HepG2 (cell line): Measurements from ENCODE around the gene CARD19. TPM values are rescaled to one million over a fixed set of nuclear protein-coding genes. Genes with fewer than 3 reads are reported as not detected.

Experiments used
- AGO2 ChIP-seq: fragments of 200-400 bp; formaldehyde crosslinking; optimal IDR thresholded peaks from 2 replicates; pipeline ENCODE3; 2017; ENCODE audit warnings: mild to moderate bottlenecking, low read depth, low read length, moderate library complexity
- ATF3 ChIP-seq: sonication (generic); formaldehyde crosslinking; IDR thresholded peaks from 2 replicates; pipeline ENCODE4 v1.4.0; 2020; ENCODE audit warnings: missing genetic modification reagents
- BORCS8-MEF2B ChIP-seq: sonication (generic); formaldehyde crosslinking; IDR thresholded peaks from 2 replicates; pipeline ENCODE4 v1.8.0; 2022; ENCODE audit warnings: mild to moderate bottlenecking, missing genetic modification reagents
- ETV5 ChIP-seq: IDR thresholded peaks from 2 replicates; pipeline ENCODE4 v1.6.1; 2018; ENCODE audit warnings: missing biosample characterization, missing genetic modification reagents, inconsistent platforms, borderline replicate concordance
- FUBP1 ChIP-seq: sonication (generic); formaldehyde crosslinking; IDR thresholded peaks from 2 replicates; pipeline ENCODE4 v1.5.1; 2020; ENCODE audit warnings: missing genetic modification reagents, mild to moderate bottlenecking, borderline replicate concordance
- KDM1A ChIP-seq: IDR thresholded peaks from 2 replicates; pipeline ENCODE4 v1.6.1; 2016; ENCODE audit warnings: missing compliant biosample characterization
- KLF16 ChIP-seq, 2 experiments: sonication (generic) in 1 of 2; formaldehyde crosslinking in 1 of 2; IDR thresholded peaks; 2 replicates each; pipeline versions ENCODE4 v1.6.1 to v1.8.0; 2016 to 2023; ENCODE audit warnings: missing genetic modification reagents in 2 of 2, missing compliant biosample characterization in 1 of 2
- NRL ChIP-seq: sonication (generic); formaldehyde crosslinking; IDR thresholded peaks from 2 replicates; pipeline ENCODE4 v1.5.0; 2020; ENCODE audit warnings: missing genetic modification reagents, mild to moderate bottlenecking, moderate library complexity, borderline replicate concordance
- PCBP1 ChIP-seq: fragments of 200-400 bp; formaldehyde crosslinking; IDR thresholded peaks from 2 replicates; pipeline ENCODE4 v1.6.1; 2017; ENCODE audit warnings: mild to moderate bottlenecking, low read depth, low read length, borderline replicate concordance
- POLR2AphosphoS5 ChIP-seq: IDR thresholded peaks from 2 replicates; pipeline ENCODE4 v1.6.1; 2012; ENCODE audit warnings: low read depth, low read length
- RFX3 ChIP-seq: IDR thresholded peaks from 2 replicates; pipeline ENCODE4 v1.6.1; 2016; ENCODE audit warnings: missing biosample characterization, missing genetic modification reagents
- RXRA ChIP-seq: sonication (generic); formaldehyde crosslinking; IDR thresholded peaks from 2 replicates; pipeline ENCODE4 v1.5.1; 2020; ENCODE audit warnings: missing genetic modification reagents
- SIN3A ChIP-seq: IDR thresholded peaks from 2 replicates; pipeline ENCODE4 v1.6.1; 2011; ENCODE audit warnings: low read depth, mild to moderate bottlenecking, control low read depth, low read length, borderline replicate concordance
- TBP ChIP-seq: sonication (generic); formaldehyde crosslinking; IDR thresholded peaks from 2 replicates; pipeline ENCODE4 v1.5.0; 2020; ENCODE audit warnings: missing genetic modification reagents
- ZBED4 ChIP-seq: sonication (generic); formaldehyde crosslinking; IDR thresholded peaks from 2 replicates; pipeline ENCODE4 v1.4.0; 2020; ENCODE audit warnings: missing genetic modification reagents, borderline replicate concordance
- ZNF18 ChIP-seq: sonication (generic); formaldehyde crosslinking; IDR thresholded peaks from 2 replicates; pipeline ENCODE4 v1.8.0; 2022; ENCODE audit warnings: mild to moderate bottlenecking, missing genetic modification reagents; ENCODE audit not compliant: insufficient replicate concordance
- ZNF292 ChIP-seq: sonication (generic); formaldehyde crosslinking; IDR thresholded peaks from 2 replicates; pipeline ENCODE4 v1.8.1; 2022; ENCODE audit warnings: mild to moderate bottlenecking, low read depth, missing genetic modification reagents, borderline replicate concordance
- ZNF484 ChIP-seq: sonication (generic); formaldehyde crosslinking; IDR thresholded peaks from 2 replicates; pipeline ENCODE4 v1.5.1; 2020; ENCODE audit warnings: mild to moderate bottlenecking, low read depth, missing genetic modification reagents, borderline replicate concordance
- ZNF547 ChIP-seq: sonication (generic); formaldehyde crosslinking; IDR thresholded peaks from 2 replicates; pipeline ENCODE4 v1.5.1; 2020; ENCODE audit warnings: mild to moderate bottlenecking, missing genetic modification reagents
- ZNF556 ChIP-seq: sonication (generic); formaldehyde crosslinking; IDR thresholded peaks from 2 replicates; pipeline ENCODE4 v1.4.0; 2020; ENCODE audit warnings: mild to moderate bottlenecking, missing genetic modification reagents, borderline replicate concordance
- ZNF891 ChIP-seq: sonication (generic); formaldehyde crosslinking; IDR thresholded peaks from 2 replicates; pipeline ENCODE4 v1.5.0; 2020; ENCODE audit warnings: mild to moderate bottlenecking, missing genetic modification reagents
- polyA plus RNA-seq, 8 experiments: library from polyadenylated mRNA; depleted of rRNA in 3 of 8; stranded (reverse) in 7 of 8; unstranded in 1 of 8; fragments of >200 nt; fragmentation: Illumina TruSeq in 4 of 8; extraction: Trizol in 4 of 8; gene quantifications; 2 replicates each; pipeline versions ENCODE4 v1.2.1 to v1.2.3, GENCODE V29; 2011 to 2016; ENCODE audit warnings: low read depth in 4 of 8, missing spikeins in 1 of 8, mixed read lengths in 1 of 8; ENCODE audit not compliant: insufficient read depth in 1 of 8
- total RNA-seq, 5 experiments: library from RNA; depleted of rRNA; stranded (reverse); fragments of >200 nt; fragmentation: Illumina TruSeq; extraction: Trizol; gene quantifications; 2 replicates each; pipeline ENCODE4 v1.2.3, GENCODE V29; 2016; ENCODE audit warnings: low read depth in 1 of 5

CARD19 gene
- total and polyA plus RNA-seq, 2 of the 13 experiments (the other 11 are each of a cell fraction or from before 2014, with no cell fraction given) = 18.4 to 47.2 TPM

- no peak for TF ChIP-seq FUBP1 (CRISPR knock-in tag)
- TF ChIP-seq PCBP1 = 0 out of 2 replicates have a peak, but pooled peaks have one; percentile 81
- peak; percentile 99 for TF ChIP-seq ETV5 (CRISPR knock-in tag)
- 0 out of 2 replicates have a peak, but pooled peaks have one; percentile 64 for TF ChIP-seq ZNF556
- TF ChIP-seq ZNF18 = peak; percentile 49
- TF ChIP-seq POLR2AphosphoS5 = peak; percentile 38; the same call in 1 of the 2 replicates
- TF ChIP-seq ZBED4 (CRISPR knock-in tag) = peak; percentile 85; the same call in 1 of the 2 replicates
- TF ChIP-seq ZNF891 (CRISPR knock-in tag) = peak; percentile 70; the same call in 1 of the 2 replicates
- peak; percentile 55; the same call in 1 of the 2 replicates for TF ChIP-seq SIN3A
- peak; percentile 20; the same call in 1 of the 2 replicates for TF ChIP-seq ATF3
- TF ChIP-seq RXRA (CRISPR knock-in tag) = peak; percentile 91
- no peak; the same call in 1 of the 2 replicates for TF ChIP-seq BORCS8-MEF2B
- peak in 1 of 2 experiments; percentile 57; a peak in 1 of 4 replicates for TF ChIP-seq KLF16 (CRISPR knock-in tag; IDR thresholded peaks at IDR 0.05)
- no peak for TF ChIP-seq AGO2
- TF ChIP-seq ZNF292 = peak; percentile 46; the same call in 1 of the 2 replicates
- no peak for TF ChIP-seq KDM1A
- no peak for TF ChIP-seq ZNF547 (CRISPR knock-in tag)
- peak; percentile 81 for TF ChIP-seq NRL (CRISPR knock-in tag)
- TF ChIP-seq ZNF484 (CRISPR knock-in tag) = no peak
- TF ChIP-seq RFX3 = no peak
- TF ChIP-seq TBP (CRISPR knock-in tag) = no peak
These were observed 20.3 kb downstream of the CARD19 start (continued) for GRCh38 chr9:93116072-93116961.
